Muscle of leg (tissue), 11 donors: ENCODE measurements around the gene RNU5B-1. TPM values are rescaled to one million over a fixed set of nuclear protein-coding genes. Genes with fewer than 3 reads are reported as not detected.
"Not testable (repeated sequence)": the region's sequence is repeated elsewhere in the genome, so short reads cannot be mapped to it uniquely, and the experiment has no call there.

ENCODE experiments used
- DNase-seq: peaks from one replicate; pipeline ENCODE4 v3.0.0; 2013
- H3K27ac ChIP-seq: one replicate; pipeline ENCODE4 v1.5.1; 2013; ENCODE audit warnings: mild to moderate bottlenecking, low read length, control low read depth
- H3K27me3 ChIP-seq: one replicate; pipeline ENCODE4 v1.6.1; 2013; ENCODE audit warnings: low read length; ENCODE audit not compliant: control insufficient read depth, insufficient read depth
- H3K36me3 ChIP-seq: one replicate; pipeline ENCODE4 v1.6.1; 2013; ENCODE audit warnings: low read length; ENCODE audit not compliant: control insufficient read depth, insufficient read depth
- H3K4me1 ChIP-seq: one replicate; pipeline ENCODE4 v1.6.1; 2013; ENCODE audit warnings: low read length; ENCODE audit not compliant: control insufficient read depth, insufficient read depth
- H3K4me3 ChIP-seq: one replicate; pipeline ENCODE4 v1.5.1; 2013; ENCODE audit warnings: low read length, control low read depth
- H3K9me3 ChIP-seq: replicated peaks from 2 replicates; pipeline ENCODE4 v1.6.1; 2013; ENCODE audit warnings: low read depth, low read length; ENCODE audit not compliant: control insufficient read depth
- WGBS: methylation state at CpG from one replicate; pipeline ENCODE4 v1.1.5; 2013; ENCODE audit warnings: missing lambda C conversion rate; ENCODE audit not compliant: insufficient coverage; 5-methylcytosine and 5-hydroxymethylcytosine counted together
- polyA plus RNA-seq, 8 donors: library from polyadenylated mRNA; unstranded; fragments of 120-200 nt; gene quantifications; one replicate each; pipeline versions ENCODE4 v1.2.1 to v1.2.3, GENCODE V29; 2013; ENCODE audit warnings: inconsistent platforms in 1 of 8, low replicate concordance in 1 of 8; ENCODE audit not compliant: insufficient read length in 8 of 8, insufficient read depth in 1 of 8
- total RNA-seq: library from RNA; stranded (reverse); fragments of 120-200 nt; gene quantifications from one replicate; pipeline ENCODE4 v1.2.4, GENCODE V29; 2013

Gene RNU5B-1
- total and polyA plus RNA-seq, 9 donors: 283 TPM; not detected in 8

DNA sequence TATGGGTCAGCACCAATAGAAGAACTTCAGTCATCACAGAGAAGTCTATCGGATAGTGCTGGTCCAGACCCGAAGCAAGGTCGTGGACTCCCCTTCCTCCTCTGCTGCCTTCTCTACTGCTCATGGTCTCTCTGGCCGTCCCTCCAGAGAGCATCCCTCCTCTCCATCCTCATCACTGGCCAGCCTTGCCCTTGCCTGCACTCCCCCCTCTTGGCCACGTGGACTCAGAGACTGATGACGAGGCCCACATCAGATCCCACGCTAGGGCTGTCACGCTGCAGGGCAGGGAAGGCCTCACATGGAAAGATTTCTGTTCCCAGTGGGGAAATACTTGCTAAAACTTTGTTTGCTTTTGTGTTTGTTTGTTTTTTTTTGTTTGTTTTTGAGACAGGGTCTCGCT is 38.0 kb downstream of the RNU5B-1 start:
- H3K4me1 ChIP-seq: peaks cover 12% of the 10 kb centered on the region
- no peaks in the 10 kb centered on the region for H3K36me3 ChIP-seq
- H3K9me3 ChIP-seq: no peaks in the 10 kb centered on the region
- no peaks in the 10 kb centered on the region for H3K27me3 ChIP-seq
- DNase-seq: no peak
- WGBS: 77% methylated on average over 9 of the region's 9 CpGs
- H3K27ac ChIP-seq: no peak overlapping the region
- no peak overlapping the region for H3K4me3 ChIP-seq

DNA sequence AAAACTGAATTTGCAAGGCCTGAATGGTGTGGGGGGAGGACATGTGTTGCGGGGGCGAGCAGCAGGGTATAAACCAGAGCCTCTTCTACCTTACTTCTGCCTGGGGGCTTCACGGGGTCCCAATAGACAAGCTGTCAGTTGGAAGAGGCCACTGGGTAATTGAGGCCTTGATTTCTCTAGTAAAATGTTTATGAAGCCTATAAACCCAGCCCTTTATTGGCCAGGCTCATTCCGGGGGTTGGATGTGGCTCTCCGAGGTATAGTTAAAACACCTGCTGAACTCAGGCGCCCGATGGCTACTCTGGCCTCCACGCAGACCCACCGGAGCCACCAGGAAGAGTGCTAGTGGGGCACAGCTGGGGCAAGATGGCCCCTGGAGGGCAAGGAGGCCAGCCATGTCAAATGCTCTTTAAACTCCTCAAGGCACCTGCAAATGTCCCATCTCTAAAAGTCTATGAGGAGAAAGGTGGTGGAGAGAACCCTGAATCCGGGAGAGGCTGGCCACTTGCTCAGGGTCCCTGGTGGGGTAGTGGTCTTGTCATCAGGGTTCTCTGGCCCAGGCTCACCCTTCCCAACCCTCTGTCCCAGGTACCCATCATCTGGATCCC is 39.0 kb downstream of the RNU5B-1 start:
- Histone ChIP-seq H3K4me1 (peaks cover 4% of the 10 kb centered on the region), H3K4me3 (no peak overlapping the region), H3K27me3 (no peaks in the 10 kb centered on the region), H3K9me3 (no peaks in the 10 kb centered on the region), H3K36me3 (no peaks in the 10 kb centered on the region), H3K27ac (no peak overlapping the region)
- DNase-seq: no peak
- WGBS: 52% methylated on average over 6 of the region's 10 CpGs

DNA sequence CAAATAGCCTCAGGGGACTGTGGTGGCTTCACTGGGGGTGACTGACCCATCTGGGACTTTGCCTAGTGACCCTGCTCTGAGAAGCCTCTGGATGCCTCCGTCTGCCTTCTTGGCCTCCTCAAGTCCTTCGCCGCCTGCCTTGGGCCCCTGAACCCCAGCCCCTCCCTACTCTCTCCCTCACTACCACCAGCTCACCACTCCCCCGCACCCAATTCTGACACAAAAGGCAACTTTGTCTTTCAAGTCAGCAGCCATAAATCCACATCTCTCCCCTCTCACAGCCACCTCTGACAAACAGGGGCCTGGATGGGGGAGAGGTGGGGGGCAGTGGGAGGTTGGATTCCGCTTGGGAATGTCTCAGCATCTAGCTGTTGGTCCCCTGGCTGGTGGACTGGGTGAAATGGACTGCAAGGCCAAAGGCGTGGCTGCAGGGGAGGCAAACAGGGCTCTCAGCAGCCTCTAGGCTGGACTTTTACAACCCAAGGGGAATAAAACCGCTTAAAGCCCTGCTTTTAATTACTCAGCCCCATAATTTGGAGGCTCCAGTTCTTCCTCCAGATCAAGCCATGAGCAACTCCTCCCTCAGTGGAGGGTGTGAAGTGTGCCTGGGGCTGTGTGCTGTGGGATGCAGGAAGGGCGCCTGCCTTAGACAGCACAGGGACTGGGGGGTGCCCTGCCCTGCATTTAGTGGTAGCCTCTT is 39.9 kb downstream of the RNU5B-1 start:
- no peaks in the 10 kb centered on the region for H3K36me3 ChIP-seq
- no peaks in the 10 kb centered on the region for H3K27me3 ChIP-seq
- H3K27ac ChIP-seq: no peak overlapping the region
- no peak overlapping the region for H3K4me3 ChIP-seq
- WGBS: 94% methylated on average over 4 of the region's 8 CpGs
- H3K9me3 ChIP-seq: no peaks in the 10 kb centered on the region
- no peak for DNase-seq
- peaks cover 4% of the 10 kb centered on the region for H3K4me1 ChIP-seq

DNA sequence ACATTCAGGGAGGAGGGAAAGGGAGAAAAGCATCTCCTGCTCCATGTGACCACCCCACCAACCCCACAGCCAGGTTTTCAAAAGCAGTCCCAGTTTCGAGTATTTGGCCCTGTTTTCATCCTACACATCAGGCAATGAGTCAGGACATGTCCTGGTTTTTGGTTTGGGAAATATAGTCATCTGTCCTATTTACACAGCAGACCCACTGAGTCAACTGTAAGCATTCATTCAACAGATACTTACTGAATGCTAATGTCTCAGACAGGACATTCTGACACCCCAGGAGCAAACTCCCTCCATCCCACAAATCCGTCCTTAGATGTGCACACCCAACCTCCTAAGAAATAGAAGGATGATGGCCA is 40.4 kb downstream of the RNU5B-1 start:
- Histone ChIP-seq H3K4me3 (no peak overlapping the region), H3K36me3 (no peaks in the 10 kb centered on the region), H3K9me3 (no peaks in the 10 kb centered on the region), H3K4me1 (peaks cover under 1% of the 10 kb centered on the region), H3K27ac (no peak overlapping the region), H3K27me3 (no peaks in the 10 kb centered on the region)
- no CpG with 5 or more reads among the region's 2 CpGs for WGBS
- DNase-seq: no peak

DNA sequence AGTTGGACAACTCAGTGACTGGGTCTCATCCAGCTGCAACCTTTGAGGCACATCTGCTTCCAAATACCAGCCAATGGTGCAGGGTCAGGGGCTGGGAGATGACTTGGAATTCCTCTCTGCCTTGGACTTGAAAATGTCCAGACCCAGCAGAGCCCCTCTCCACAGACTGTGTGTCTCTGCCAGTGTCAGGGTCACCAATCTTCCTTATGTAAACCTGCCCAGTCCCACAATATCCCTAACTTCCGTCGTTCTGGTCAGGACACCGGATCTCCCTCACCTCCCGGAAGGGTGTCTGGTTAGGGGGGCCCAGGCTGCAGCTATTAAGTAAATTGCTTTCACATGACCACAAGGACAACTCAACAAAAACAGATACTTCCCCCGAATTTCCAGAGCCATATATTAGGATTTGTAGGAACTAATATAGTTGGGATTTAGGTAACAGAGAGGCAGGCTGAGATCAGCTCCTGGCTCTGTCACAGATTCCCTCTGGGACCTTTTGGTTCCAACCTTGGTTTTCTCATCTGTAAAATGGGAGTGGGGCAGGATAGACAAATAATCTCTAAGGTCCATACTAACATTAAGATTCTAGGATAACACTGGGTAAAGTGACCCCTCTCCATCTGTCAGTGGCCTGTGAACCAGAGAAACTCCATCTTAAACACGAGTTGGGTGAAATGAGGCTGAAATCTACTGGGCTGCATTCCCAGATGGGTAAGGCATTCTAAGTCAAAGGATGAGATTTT is 42.5 kb downstream of the RNU5B-1 start:
- H3K27me3 ChIP-seq: no peaks in the 10 kb centered on the region
- no peak for DNase-seq

DNA sequence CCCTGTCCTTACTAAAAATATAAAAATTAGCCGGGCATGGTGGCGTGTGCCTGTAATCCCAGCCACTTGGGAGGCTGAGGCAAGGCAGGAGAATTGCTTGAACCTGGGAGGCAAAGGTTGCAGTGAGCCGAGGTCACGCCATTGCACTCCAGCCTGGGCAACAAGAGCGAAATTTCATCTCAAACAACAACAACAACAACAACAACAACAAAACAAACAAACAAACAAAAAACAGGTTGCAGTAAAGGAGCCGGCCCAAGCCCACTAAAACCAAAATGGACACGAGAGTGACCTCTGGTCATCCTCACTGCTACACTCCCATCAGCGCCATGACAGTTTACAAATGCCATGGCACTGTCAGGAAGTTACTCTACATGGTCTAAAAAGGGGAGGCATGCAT is 43.3 kb downstream of the RNU5B-1 start:
- H3K9me3 ChIP-seq, H3K4me3 ChIP-seq, H3K36me3 ChIP-seq, H3K4me1 ChIP-seq, DNase-seq, H3K27ac ChIP-seq, H3K27me3 ChIP-seq: not testable (repeated sequence)
- 85% methylated on average over 5 of the region's 8 CpGs for WGBS

More for the DNA sequence above, 42.5 kb downstream of the RNU5B-1 start:
- no peak overlapping the region for H3K27ac ChIP-seq
- 67% methylated on average over 1 of the region's 6 CpGs for WGBS
- no peaks in the 10 kb centered on the region for H3K36me3 ChIP-seq
- H3K4me3 ChIP-seq: no peak overlapping the region
- no peaks in the 10 kb centered on the region for H3K9me3 ChIP-seq
- H3K4me1 ChIP-seq: no peaks in the 10 kb centered on the region

DNA sequence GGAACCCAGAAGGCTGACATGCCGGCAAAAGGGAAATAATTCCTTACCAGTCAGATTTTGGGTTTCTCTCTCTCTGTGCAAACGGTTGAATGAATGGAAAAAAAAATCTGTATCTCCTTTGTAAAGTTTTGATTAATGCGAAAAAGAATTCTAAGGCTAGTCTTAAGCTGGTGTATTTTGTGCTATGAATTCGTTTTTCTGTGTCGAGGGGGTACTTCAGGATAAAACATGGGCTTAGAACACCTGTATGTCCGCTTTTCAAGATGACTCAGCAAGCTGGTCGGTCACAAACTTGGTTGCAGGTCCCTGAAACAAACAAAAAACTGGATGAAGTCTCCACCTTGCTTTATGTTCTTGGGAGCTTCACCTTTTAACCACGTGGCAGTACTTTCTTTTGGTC is 44.9 kb downstream of the RNU5B-1 start:
- no peak for DNase-seq
- Histone ChIP-seq H3K27ac (no peak overlapping the region), H3K27me3 (no peaks in the 10 kb centered on the region), H3K4me3 (no peak overlapping the region), H3K4me1 (no peaks in the 10 kb centered on the region), H3K36me3 (no peaks in the 10 kb centered on the region), H3K9me3 (peaks cover 2% of the 10 kb centered on the region)
- 80% methylated on average over 6 of the region's 8 CpGs for WGBS

DNA sequence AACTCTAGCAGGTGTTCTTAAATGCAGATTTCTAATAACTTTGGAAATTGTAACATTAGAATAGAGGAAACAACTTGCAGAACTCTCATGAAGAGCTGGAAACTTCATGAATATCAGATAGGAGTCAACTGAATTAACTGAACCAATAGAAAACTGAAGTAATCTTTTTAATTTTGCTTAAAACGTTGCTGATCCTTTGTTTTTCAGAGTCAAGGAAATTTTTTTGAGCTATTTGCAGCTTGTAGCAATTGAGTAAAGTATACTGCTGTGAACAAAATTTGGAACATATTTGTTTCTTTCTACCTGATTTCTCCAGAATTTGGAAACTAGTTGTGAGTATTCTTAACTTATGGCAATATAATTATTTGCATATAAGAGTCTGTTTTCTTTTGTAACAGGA is 47.5 kb downstream of the RNU5B-1 start:
- H3K9me3 ChIP-seq, H3K27ac ChIP-seq, DNase-seq, H3K27me3 ChIP-seq, H3K36me3 ChIP-seq, H3K4me3 ChIP-seq: not testable (repeated sequence)
- H3K4me1 ChIP-seq: peaks cover 13% of the 10 kb centered on the region
- no CpG with 5 or more reads among the region's 1 CpG for WGBS
